ENCODE results near the gene HPS4.

HPS4 gene

DNA sequence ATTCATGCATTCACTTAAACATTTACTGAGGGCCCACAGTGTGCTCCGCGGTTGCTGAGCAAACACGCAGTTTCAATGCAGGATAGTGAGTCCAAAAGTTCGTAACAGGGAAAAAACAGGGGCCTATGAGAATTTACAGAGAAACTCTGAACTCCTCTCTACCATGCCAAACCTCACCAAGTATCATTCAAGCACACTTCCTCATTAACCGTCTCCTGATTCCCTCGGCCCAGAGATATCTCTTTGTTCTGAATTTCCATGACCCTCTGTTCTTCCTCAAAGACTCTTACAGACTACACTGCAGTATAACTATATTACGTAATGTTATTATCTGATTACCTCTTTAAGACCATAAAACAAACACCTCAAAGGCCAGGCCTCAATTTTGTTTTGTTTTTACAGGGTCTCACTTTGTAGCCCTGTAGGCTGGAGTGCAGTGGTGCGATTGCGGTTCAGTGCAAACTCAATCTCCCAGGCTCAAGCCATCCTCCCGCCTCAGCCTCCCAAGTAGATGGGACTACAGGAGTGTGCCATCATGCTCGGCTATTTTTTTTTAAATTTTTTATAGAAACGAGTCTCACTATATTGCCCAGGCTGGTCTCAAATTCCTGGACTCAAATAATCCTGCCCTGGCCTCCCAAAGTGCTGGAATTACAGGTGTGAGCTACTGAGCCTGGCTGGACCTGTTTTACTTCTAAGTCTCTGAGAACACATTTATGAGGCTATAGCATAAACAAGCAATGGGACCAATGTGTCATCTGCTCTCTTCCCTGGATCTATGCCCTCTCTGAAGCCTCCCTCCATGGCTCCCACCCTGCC, 3.6 kb downstream of the HPS4 start:
- H3K36me3 ChIP-seq (ENCODE audit: insufficient read depth, insufficient read length, low read length), result peaks cover 48% of the 10 kb centered on the region
- H3K9ac ChIP-seq (ENCODE audit: insufficient read length, low read depth), result peak overlapping the region; percentile 25
- no peaks in the 10 kb centered on the region for H3K9me3 ChIP-seq (ENCODE audit: insufficient read depth, low read length)
- no peak for TF ChIP-seq YY1 (IDR thresholded peaks at IDR 0.05; ENCODE audit: insufficient read depth, insufficient read length)
- no peak for TF ChIP-seq ZNF274 (IDR thresholded peaks at IDR 0.05; ENCODE audit: low read depth, low read length)
- TF ChIP-seq SUZ12 (IDR thresholded peaks at IDR 0.05; ENCODE audit: extremely low read depth, insufficient read depth, insufficient read length), result no peak
- H3K4me3 ChIP-seq (ENCODE audit: insufficient read length, low read depth), result no peak overlapping the region
- DNase-seq (ENCODE audit: low read depth, low spot score), result no peak
- no peaks in the 10 kb centered on the region for H3K4me1 ChIP-seq (ENCODE audit: insufficient read depth, insufficient read length)
- no peaks in the 10 kb centered on the region for H3K27me3 ChIP-seq (ENCODE audit: insufficient read depth, insufficient read length)

DNA sequence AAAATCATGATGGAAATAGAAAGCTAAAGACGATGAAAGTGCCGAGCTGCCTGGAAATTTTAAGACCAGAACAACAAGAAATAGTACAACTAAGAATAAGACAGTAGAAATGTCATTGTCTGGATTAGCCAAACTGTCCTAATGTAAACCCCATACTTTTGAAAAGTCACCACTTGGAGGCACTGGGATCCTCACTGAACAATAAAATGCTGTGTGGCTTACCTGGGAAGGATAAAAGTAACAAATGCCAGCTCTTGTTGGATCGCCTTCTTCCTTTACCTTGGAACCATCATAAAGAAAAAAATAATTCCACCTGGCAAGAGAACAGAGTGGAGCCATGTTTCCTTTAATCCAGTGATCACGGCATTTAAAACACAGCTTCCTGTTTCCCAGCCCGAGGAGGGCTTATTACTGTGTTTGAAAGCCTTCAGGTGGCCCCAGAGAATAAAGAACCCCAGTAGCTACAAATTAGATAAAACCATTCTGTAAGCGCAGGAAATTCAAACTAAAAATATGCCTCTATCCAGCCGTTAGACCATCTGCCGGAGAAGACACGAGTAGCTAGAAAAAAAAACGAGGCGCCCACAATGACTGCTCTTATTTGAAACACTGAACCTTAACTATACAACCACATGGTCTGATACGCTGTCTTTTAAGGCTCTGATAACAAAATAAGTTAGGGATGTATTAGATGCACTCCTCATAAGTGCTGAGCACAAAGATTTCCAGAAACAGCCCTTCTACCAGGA, 4.4 kb downstream of the HPS4 start:
- H3K27me3 ChIP-seq (ENCODE audit: insufficient read depth, insufficient read length), result no peaks in the 10 kb centered on the region

DNA sequence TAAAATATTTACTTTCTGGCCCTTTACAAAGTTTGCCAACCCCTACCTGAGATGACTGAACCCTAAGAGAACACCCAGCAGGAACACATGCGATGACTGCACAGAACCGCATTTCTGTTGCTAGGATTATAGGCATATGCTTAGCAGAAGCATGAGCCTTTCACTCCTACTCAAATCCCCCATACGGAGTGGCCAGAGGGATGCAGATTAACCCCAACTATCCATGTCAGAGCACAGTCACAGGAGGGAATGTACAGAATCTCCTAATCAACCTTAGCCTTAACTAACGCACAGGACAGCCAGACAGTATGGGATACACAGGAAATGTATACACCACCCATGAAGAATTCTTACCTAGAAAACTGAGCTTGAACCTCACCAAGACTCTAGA, 6.2 kb downstream of the HPS4 start:
- no peaks in the 10 kb centered on the region for H3K9me3 ChIP-seq (ENCODE audit: insufficient read depth, low read length)
- peaks cover 60% of the 10 kb centered on the region for H3K36me3 ChIP-seq (ENCODE audit: insufficient read depth, insufficient read length, low read length)
- TF ChIP-seq SUZ12 (IDR thresholded peaks at IDR 0.05; ENCODE audit: extremely low read depth, insufficient read depth, insufficient read length), result no peak
- no peak for TF ChIP-seq ZNF274 (IDR thresholded peaks at IDR 0.05; ENCODE audit: low read depth, low read length)
- no peak for TF ChIP-seq YY1 (IDR thresholded peaks at IDR 0.05; ENCODE audit: insufficient read depth, insufficient read length)
- no peaks in the 10 kb centered on the region for H3K4me1 ChIP-seq (ENCODE audit: insufficient read depth, insufficient read length)
- no peaks in the 10 kb centered on the region for H3K27me3 ChIP-seq (ENCODE audit: insufficient read depth, insufficient read length)
- H3K9ac ChIP-seq (ENCODE audit: insufficient read length, low read depth), result no peak overlapping the region
- no peak for DNase-seq (ENCODE audit: low read depth, low spot score)
- no peak overlapping the region for H3K4me3 ChIP-seq (ENCODE audit: insufficient read length, low read depth)

More for the DNA sequence above, 4.4 kb downstream of the HPS4 start:
- H3K36me3 ChIP-seq (ENCODE audit: insufficient read depth, insufficient read length, low read length), result peaks cover 49% of the 10 kb centered on the region
- peak overlapping the region; percentile 25 for H3K9ac ChIP-seq (ENCODE audit: insufficient read length, low read depth)
- TF ChIP-seq SUZ12 (IDR thresholded peaks at IDR 0.05; ENCODE audit: extremely low read depth, insufficient read depth, insufficient read length) (no peak), ZNF274 (IDR thresholded peaks at IDR 0.05; ENCODE audit: low read depth, low read length) (no peak), YY1 (IDR thresholded peaks at IDR 0.05; ENCODE audit: insufficient read depth, insufficient read length) (no peak)
- no peak for DNase-seq (ENCODE audit: low read depth, low spot score)
- H3K4me3 ChIP-seq (ENCODE audit: insufficient read length, low read depth), result no peak overlapping the region
- no peaks in the 10 kb centered on the region for H3K4me1 ChIP-seq (ENCODE audit: insufficient read depth, insufficient read length)
- no peaks in the 10 kb centered on the region for H3K9me3 ChIP-seq (ENCODE audit: insufficient read depth, low read length)

DNA sequence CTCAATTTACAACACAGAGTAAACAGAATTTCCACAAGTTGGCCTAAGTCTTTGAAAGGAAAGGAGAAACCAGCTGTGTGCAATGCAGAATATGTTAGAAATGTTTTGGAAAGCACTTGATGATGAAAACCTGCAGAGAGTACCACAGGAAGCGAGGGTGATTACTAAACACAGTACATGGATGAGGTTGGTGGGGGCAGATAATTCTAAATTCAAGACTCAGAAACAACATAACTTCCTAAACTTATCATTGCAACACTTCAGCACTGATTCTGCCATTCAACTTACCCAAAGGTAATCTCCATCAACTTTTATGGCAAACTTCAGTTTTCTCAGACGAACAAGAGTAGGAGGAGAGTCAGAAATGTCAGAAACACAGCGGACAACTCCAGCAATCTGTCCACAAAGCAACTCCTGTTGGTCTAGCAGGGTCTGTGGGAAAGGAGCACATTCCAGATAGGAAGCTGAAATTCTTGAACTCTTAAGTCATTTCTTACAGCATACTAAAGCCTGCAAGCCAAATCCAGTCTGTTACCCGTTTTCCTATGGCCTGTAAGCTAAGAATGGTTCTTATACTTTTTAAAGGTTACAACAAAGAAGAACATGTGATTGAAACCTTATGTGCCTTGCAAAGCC, 6.8 kb downstream of the HPS4 start:
- TF ChIP-seq SUZ12 (IDR thresholded peaks at IDR 0.05; ENCODE audit: extremely low read depth, insufficient read depth, insufficient read length) (no peak), YY1 (IDR thresholded peaks at IDR 0.05; ENCODE audit: insufficient read depth, insufficient read length) (no peak), ZNF274 (IDR thresholded peaks at IDR 0.05; ENCODE audit: low read depth, low read length) (no peak)
- H3K9ac ChIP-seq (ENCODE audit: insufficient read length, low read depth), result no peak overlapping the region
- H3K36me3 ChIP-seq (ENCODE audit: insufficient read depth, insufficient read length, low read length), result peaks cover 61% of the 10 kb centered on the region

DNA sequence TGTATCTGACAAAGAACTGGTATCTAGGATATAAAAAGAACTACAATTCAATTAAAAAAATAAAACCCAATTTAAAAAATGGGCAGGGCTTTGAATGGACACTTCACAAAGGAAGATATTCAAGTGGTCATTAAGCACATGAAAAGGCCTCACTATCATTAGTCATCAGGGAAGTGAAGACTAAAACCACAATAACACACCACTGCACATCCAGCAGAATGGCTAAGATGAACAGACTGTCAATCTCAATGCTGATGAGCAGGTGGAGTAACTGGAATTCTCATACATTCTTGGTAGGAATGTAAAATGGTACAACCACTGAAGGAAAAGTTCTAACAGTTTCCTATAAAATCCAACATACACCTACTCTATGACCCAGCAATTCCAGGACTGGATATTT, 8.9 kb downstream of the HPS4 start:
- Histone ChIP-seq H3K4me1 (ENCODE audit: insufficient read depth, insufficient read length) (no peaks in the 10 kb centered on the region), H3K27me3 (ENCODE audit: insufficient read depth, insufficient read length) (no peaks in the 10 kb centered on the region), H3K9ac (ENCODE audit: insufficient read length, low read depth) (no peak overlapping the region), H3K9me3 (ENCODE audit: insufficient read depth, low read length) (no peaks in the 10 kb centered on the region), H3K36me3 (ENCODE audit: insufficient read depth, insufficient read length, low read length) (peaks cover 64% of the 10 kb centered on the region), H3K4me3 (ENCODE audit: insufficient read length, low read depth) (no peak overlapping the region)
- TF ChIP-seq SUZ12 (IDR thresholded peaks at IDR 0.05; ENCODE audit: extremely low read depth, insufficient read depth, insufficient read length), result no peak
- TF ChIP-seq YY1 (IDR thresholded peaks at IDR 0.05; ENCODE audit: insufficient read depth, insufficient read length), result no peak
- no peak for TF ChIP-seq ZNF274 (IDR thresholded peaks at IDR 0.05; ENCODE audit: low read depth, low read length)
- DNase-seq (ENCODE audit: low read depth, low spot score), result no peak

More for the DNA sequence above, 6.8 kb downstream of the HPS4 start:
- Histone ChIP-seq H3K27me3 (ENCODE audit: insufficient read depth, insufficient read length) (no peaks in the 10 kb centered on the region), H3K4me3 (ENCODE audit: insufficient read length, low read depth) (no peak overlapping the region), H3K4me1 (ENCODE audit: insufficient read depth, insufficient read length) (no peaks in the 10 kb centered on the region), H3K9me3 (ENCODE audit: insufficient read depth, low read length) (no peaks in the 10 kb centered on the region)
- DNase-seq (ENCODE audit: low read depth, low spot score), result no peak

DNA sequence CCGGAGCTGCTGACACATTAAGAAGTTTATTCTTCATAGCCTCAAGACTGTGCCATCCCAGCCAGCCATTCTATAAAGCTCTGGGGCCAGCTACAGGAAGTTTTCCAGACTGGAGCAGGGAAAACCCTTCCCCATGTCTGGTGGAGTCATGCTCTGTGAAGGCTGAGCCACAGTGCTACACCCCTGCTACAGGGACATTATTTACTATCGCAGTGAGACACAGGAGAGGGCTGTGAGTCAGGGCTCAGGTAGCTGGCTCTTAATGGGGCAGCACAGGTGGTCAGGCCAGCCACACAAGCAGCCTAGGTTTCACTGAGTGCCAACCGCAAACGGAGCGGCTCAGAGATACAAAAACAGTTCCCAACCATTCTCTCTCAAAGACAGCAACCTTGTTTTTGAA, 12.1 kb downstream of the HPS4 start:
- peaks cover 81% of the 10 kb centered on the region for H3K36me3 ChIP-seq (ENCODE audit: insufficient read depth, insufficient read length, low read length)
- H3K9ac ChIP-seq (ENCODE audit: insufficient read length, low read depth), result no peak overlapping the region
- no peak for DNase-seq (ENCODE audit: low read depth, low spot score)
- H3K4me1 ChIP-seq (ENCODE audit: insufficient read depth, insufficient read length), result no peaks in the 10 kb centered on the region
- H3K27me3 ChIP-seq (ENCODE audit: insufficient read depth, insufficient read length), result no peaks in the 10 kb centered on the region
- no peak overlapping the region for H3K4me3 ChIP-seq (ENCODE audit: insufficient read length, low read depth)
- TF ChIP-seq SUZ12 (IDR thresholded peaks at IDR 0.05; ENCODE audit: extremely low read depth, insufficient read depth, insufficient read length) (no peak), ZNF274 (IDR thresholded peaks at IDR 0.05; ENCODE audit: low read depth, low read length) (no peak), YY1 (IDR thresholded peaks at IDR 0.05; ENCODE audit: insufficient read depth, insufficient read length) (no peak)
- H3K9me3 ChIP-seq (ENCODE audit: insufficient read depth, low read length), result no peaks in the 10 kb centered on the region

DNA sequence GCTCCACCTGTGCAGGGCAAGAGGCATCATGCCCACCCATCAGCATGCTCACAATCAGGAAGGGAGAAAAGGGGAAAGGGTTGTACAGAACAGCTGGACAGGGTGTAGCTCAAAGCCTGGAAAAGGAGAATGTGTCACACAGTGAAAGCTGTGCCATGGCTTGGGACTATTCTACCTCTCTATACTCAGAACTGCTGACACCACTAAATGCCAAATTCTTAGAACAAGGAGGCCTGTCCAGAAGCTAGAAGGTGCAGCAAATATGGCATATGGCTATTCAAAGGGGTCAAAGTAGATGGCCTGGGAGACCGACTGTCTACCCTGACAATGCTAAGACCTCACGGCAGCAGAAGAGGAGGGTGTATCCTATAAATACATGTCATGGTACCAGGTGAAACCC, 12.8 kb downstream of the HPS4 start:
- Histone ChIP-seq H3K27me3 (ENCODE audit: insufficient read depth, insufficient read length) (no peaks in the 10 kb centered on the region), H3K4me3 (ENCODE audit: insufficient read length, low read depth) (no peak overlapping the region), H3K4me1 (ENCODE audit: insufficient read depth, insufficient read length) (no peaks in the 10 kb centered on the region), H3K9me3 (ENCODE audit: insufficient read depth, low read length) (no peaks in the 10 kb centered on the region), H3K9ac (ENCODE audit: insufficient read length, low read depth) (no peak overlapping the region), H3K36me3 (ENCODE audit: insufficient read depth, insufficient read length, low read length) (peaks cover 82% of the 10 kb centered on the region)
- TF ChIP-seq ZNF274 (IDR thresholded peaks at IDR 0.05; ENCODE audit: low read depth, low read length) (no peak), YY1 (IDR thresholded peaks at IDR 0.05; ENCODE audit: insufficient read depth, insufficient read length) (no peak), SUZ12 (IDR thresholded peaks at IDR 0.05; ENCODE audit: extremely low read depth, insufficient read depth, insufficient read length) (no peak)
- no peak for DNase-seq (ENCODE audit: low read depth, low spot score)
